Thyroid gland (tissue), 4 donors: ENCODE measurements around the gene PCMTD2. TPM values are rescaled to one million over a fixed set of nuclear protein-coding genes. Genes with fewer than 3 reads are reported as not detected.

Source experiments
- DNase-seq, 2 donors: peaks; one replicate each; pipeline ENCODE4 v3.0.0-alpha.2; 2019
- H3K27ac ChIP-seq, 3 donors: fragments of 200-600 bp; sonication (generic); 1 replicate in 2 of 3; 2 replicates in 1 of 3; pipeline ENCODE4 v1.5.1; 2016 to 2019; ENCODE audit warnings: mild to moderate bottlenecking in 1 of 3, moderate library complexity in 1 of 3
- H3K27me3 ChIP-seq: fragments of 200-600 bp; sonication (generic); one replicate; pipeline ENCODE4 v1.5.1; 2019
- H3K36me3 ChIP-seq, 2 donors: fragments of 200-600 bp; sonication (generic); one replicate each; pipeline ENCODE4 v1.5.1; 2016 to 2019
- H3K4me1 ChIP-seq, 2 donors: fragments of 200-600 bp; sonication (generic); one replicate each; pipeline ENCODE4 v1.5.1; 2017 to 2019
- H3K4me3 ChIP-seq, 3 donors: fragments of 200-600 bp; sonication (generic); replicated peaks in 1 of 3; 1 replicate in 2 of 3; 2 replicates in 1 of 3; pipeline ENCODE4 v1.5.1; 2016; ENCODE audit warnings: mild to moderate bottlenecking in 1 of 3
- H3K9me3 ChIP-seq: fragments of 200-600 bp; sonication (generic); one replicate; pipeline ENCODE4 v1.5.1; 2017
- POLR2A ChIP-seq, 2 donors: fragments of 450-650 bp; IDR thresholded peaks; one replicate each; pipeline ENCODE4 v1.6.1; 2017; ENCODE audit warnings: antibody characterized with exemption in 2 of 2, mild to moderate bottlenecking in 2 of 2, moderate library complexity in 1 of 2
- WGBS, 2 donors: methylation state at CpG; one replicate each; pipeline ENCODE4 v1.1.5; 2017; 5-methylcytosine and 5-hydroxymethylcytosine counted together
- intact Hi-C: fragments of 100-400 bp; cut with DNase I; formaldehyde crosslinking; loops from one replicate; pipeline ENCODE4 v1.15.1; 2023
- total RNA-seq, 4 donors: library from RNA; depleted of rRNA; stranded (reverse); fragments of >200 nt; gene quantifications; one replicate each; pipeline ENCODE4 v1.2.3, GENCODE V29; 2016
- TF ChIP-seq, protein P1 (sequence below), 6 experiments: fragments of 200-600 bp in 3 of 6; fragments of 450-650 bp in 3 of 6; sonication (generic) in 3 of 6; IDR thresholded peaks; one replicate each; pipeline ENCODE4 v1.5.1; 2016 to 2019; ENCODE audit warnings: antibody characterized with exemption in 6 of 6, mild to moderate bottlenecking in 2 of 6, inconsistent platforms in 1 of 6, moderate library complexity in 1 of 6

The PCMTD2 gene
- total RNA-seq, 4 donors from 2014 or later = 87.0 to 156 (median 124) TPM

DNA sequence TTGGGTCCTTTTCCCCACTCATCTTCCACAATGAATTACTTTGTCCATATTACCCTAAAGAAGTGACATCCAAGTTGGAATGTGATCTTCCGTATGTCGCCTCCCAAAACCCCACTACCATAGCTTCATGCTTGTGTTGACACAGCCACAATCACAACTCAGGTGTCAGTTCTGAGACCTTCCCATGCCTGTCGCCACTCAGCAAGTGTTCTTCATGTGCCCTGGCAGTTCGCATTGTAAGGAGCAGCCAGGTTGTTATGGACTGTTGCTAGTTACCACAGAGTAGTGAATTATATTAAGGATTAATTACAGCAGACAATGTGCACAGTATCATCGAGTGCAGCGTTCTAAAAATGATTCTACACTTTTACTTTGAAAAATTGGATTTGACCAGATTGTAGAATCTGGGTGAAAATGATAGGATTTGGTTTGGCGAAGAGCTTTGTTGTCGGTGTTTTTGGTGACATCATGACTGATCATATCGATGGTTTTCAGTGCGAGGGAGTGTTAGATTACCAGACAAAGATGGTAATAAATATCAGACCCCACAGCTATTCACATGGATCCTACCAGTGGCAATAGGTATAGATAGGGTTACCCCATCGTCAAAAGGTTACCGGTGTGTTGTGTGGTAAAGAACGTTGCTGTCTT lies 1.7 kb downstream of the PCMTD2 start:
- Histone ChIP-seq H3K36me3 (no peaks in the 10 kb centered on the region), H3K4me1 (peaks cover 12 to 20% of the 10 kb centered on the region in 2 donors), H3K4me3 (no peak overlapping the region), H3K27ac (no peak overlapping the region), H3K9me3 (no peaks in the 10 kb centered on the region), H3K27me3 (no peaks in the 10 kb centered on the region)
- intact Hi-C loops = no loop called here
- no peak for DNase-seq
- TF ChIP-seq POLR2A (IDR thresholded peaks at IDR 0.05) = no peak
- TF ChIP-seq, protein P1, sequence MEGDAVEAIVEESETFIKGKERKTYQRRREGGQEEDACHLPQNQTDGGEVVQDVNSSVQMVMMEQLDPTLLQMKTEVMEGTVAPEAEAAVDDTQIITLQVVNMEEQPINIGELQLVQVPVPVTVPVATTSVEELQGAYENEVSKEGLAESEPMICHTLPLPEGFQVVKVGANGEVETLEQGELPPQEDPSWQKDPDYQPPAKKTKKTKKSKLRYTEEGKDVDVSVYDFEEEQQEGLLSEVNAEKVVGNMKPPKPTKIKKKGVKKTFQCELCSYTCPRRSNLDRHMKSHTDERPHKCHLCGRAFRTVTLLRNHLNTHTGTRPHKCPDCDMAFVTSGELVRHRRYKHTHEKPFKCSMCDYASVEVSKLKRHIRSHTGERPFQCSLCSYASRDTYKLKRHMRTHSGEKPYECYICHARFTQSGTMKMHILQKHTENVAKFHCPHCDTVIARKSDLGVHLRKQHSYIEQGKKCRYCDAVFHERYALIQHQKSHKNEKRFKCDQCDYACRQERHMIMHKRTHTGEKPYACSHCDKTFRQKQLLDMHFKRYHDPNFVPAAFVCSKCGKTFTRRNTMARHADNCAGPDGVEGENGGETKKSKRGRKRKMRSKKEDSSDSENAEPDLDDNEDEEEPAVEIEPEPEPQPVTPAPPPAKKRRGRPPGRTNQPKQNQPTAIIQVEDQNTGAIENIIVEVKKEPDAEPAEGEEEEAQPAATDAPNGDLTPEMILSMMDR (IDR thresholded peaks at IDR 0.05) = no peak
- WGBS, 2 donors = 91 to 93% methylated on average over 13 of the region's 13 CpGs

DNA sequence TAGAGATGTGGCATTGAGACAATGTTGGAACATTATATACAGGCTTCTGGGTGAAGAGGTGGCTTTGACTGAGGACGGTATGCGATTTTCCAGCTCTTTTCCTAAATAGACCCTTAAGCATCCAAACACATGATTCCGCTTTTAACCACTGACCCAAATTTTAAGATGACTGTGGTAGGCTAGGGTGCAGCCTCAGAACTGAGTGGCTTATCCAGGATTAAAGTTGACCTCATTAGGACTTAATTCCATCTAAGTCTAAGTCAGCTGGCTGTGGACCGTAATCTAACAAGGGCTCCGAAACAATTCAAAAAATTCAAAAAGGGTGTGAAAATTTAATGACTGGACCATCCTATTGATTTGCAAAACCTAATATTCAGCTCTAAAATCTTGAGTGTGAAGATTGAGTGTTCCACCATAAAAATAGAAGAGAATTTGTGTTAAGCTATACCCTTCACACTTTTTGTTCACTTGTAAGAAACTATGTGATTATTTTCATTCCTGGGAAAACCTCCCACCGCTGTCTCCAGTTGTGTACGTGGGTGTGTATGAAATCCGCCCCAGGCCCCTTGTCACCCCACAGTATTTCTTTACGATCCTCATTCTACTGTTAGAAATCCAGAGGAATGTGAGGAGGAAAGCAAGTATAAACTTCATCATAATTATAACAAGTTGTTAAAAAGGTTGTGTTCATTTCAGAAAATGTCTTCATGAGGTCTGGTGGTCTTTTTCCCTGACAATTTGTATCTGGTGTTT lies 2.7 kb downstream of the PCMTD2 start:
- intact Hi-C loops = no loop called here
- Histone ChIP-seq H3K27ac (no peak overlapping the region), H3K4me1 (peaks cover 12 to 20% of the 10 kb centered on the region in 2 donors)

DNA sequence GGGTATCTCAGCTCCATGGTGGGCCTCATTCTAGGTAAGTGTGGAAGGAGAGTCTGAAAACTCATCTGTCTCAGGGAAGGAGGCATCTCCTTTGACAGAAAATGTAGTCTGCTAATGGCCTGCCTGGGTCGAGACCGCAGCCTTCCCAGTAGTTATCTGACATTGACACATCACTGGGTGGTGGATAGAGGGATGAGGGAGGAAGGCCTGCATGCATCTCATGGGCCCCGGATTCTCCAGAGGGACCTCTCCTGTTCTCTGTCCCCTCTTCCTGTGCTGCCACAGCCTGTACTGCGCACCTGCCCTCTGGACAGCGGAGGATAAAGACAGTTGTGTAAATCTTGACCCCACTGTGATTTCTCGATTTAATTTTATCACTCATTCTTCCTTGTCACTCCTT lies 4.7 kb downstream of the PCMTD2 start:
- intact Hi-C loops = no loop called here
- Histone ChIP-seq H3K36me3 (peaks cover 0 to 2% of the 10 kb centered on the region in 2 donors), H3K4me3 (no peak overlapping the region), H3K27me3 (no peaks in the 10 kb centered on the region), H3K4me1 (peaks cover 9 to 16% of the 10 kb centered on the region in 2 donors), H3K27ac (no peak overlapping the region), H3K9me3 (no peaks in the 10 kb centered on the region)
- no peak for DNase-seq
- TF ChIP-seq, protein P1 (IDR thresholded peaks at IDR 0.05) = no peak
- no peak for TF ChIP-seq POLR2A (IDR thresholded peaks at IDR 0.05)
- WGBS, 2 donors = 71 to 76% methylated on average over 6 of the region's 6 CpGs

More for the DNA sequence above, 2.7 kb downstream of the PCMTD2 start:
- 91 to 92% methylated on average over 9 of the region's 9 CpGs for WGBS, 2 donors
- Histone ChIP-seq H3K27me3 (no peaks in the 10 kb centered on the region), H3K36me3 (no peaks in the 10 kb centered on the region), H3K4me3 (no peak overlapping the region), H3K9me3 (no peaks in the 10 kb centered on the region)
- TF ChIP-seq, protein P1 (IDR thresholded peaks at IDR 0.05) = no peak
- TF ChIP-seq POLR2A (IDR thresholded peaks at IDR 0.05) = no peak
- DNase-seq = no peak

- peaks cover 9 to 16% of the 10 kb centered on the region in 2 donors for H3K4me1 ChIP-seq
- 55 to 58% methylated on average over 9 of the region's 9 CpGs for WGBS, 2 donors
- H3K27ac ChIP-seq = peak overlapping the region in 1 of 3 donors; percentile 54
Observed at GRCh38 chr20:64261138-64261537, 5.6 kb downstream of the PCMTD2 start.

More at GRCh38 chr20:64261138-64261537, 5.6 kb downstream of the PCMTD2 start:
- Histone ChIP-seq H3K27me3 (no peaks in the 10 kb centered on the region), H3K9me3 (no peaks in the 10 kb centered on the region), H3K4me3 (no peak overlapping the region), H3K36me3 (peaks cover 0 to 5% of the 10 kb centered on the region in 2 donors)
- no peak for TF ChIP-seq POLR2A (IDR thresholded peaks at IDR 0.05)
- TF ChIP-seq, protein P1 (IDR thresholded peaks at IDR 0.05) = no peak
- DNase-seq = no peak
- intact Hi-C loops = no loop called here
